Erythroblast (primary cell): ENCODE measurements around the gene MAP2K2.

Experiments used
- GATA1 ChIP-seq: IDR thresholded peaks from 2 replicates; pipeline ENCODE4 v1.6.1; 2011; ENCODE audit warnings: low read depth, mild to moderate bottlenecking, control low read depth, low read length, moderate library complexity
- POLR2A ChIP-seq: IDR thresholded peaks from 2 replicates; pipeline ENCODE4 v1.6.1; 2011; ENCODE audit warnings: mild to moderate bottlenecking, low read length

DNA sequence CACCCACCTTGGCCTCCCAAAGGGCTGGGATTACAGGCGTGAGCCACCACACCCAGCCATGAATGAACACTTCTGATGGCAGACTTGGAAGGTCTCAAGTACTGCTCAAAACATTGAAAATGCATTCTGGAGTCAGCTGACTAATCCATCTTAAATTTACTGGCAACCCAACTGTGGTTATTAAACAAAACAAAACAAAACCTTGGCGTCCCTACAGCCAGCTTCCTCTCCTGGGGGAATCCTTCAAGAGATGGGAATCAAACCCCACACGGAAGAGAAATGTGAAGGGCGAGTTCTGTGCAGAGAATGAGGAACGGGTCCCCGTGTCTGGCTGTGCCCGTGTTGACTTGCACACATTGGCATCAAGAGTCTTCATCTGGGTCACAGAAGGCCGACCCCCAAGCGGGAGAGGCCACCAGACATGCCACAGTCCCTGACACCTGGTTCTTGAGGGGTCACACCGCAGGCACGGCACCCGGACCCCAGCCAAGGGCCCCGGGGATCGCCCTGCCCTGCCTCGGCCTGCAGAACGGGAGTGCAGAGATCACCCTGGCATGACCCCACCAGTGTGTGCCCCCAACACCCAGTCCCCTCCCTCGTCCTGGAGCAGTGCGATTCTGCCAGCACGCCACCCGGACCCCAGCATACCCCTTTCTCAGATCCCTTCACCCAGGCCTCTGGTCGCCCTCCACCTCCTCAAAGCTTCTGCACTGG is 3.2 kb downstream of the MAP2K2 start:
- no peak for TF ChIP-seq POLR2A
- TF ChIP-seq GATA1, result no peak
